ENCODE results near the gene SELENBP1.

GRCh38 chr1:151384584-151384983 is 12.1 kb upstream of the SELENBP1 start:
- no peak for TF ChIP-seq CTCF (IDR thresholded peaks at IDR 0.05)
- no peak for TF ChIP-seq POLR2A (IDR thresholded peaks at IDR 0.05)

All from Peyer's patch (tissue), 4 donors.